NCI-H82 treated with DMSO at 0.1 percent for 48 hours (cell line): ENCODE measurements around the gene EPS15.

Experiments
- DNase-seq: peaks from one replicate; lab custom pipeline; 2025; ENCODE audit not compliant: unreplicated experiment; lab: John Stamatoyannopoulos, UW

EPS15 gene

GRCh38 chr1:51322417-51323101 is 196.5 kb downstream of the EPS15 start:
- DNase-seq: no peak

DNA sequence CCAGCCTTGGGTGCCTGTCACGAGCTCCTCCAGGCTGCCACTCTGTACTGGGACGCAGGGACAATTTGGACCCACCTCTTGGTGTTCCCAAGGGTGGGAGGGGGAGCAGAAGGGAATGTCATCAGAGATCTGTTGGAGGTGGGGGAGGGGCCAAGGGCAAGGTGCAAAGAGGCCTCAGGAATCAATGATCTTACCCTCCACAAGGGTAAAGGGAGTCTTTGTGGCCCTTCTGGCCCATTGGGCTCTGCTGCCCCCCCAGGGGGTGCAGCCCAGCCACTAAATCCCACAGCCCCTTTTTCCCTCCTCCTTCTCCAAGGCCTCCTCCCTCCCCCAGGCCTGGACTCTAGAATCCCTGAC is 197.2 kb downstream of the EPS15 start:
- DNase-seq: no peak

- no peak for DNase-seq
Observed at GRCh38 chr1:51320967-51321923, 197.8 kb downstream of the EPS15 start.

DNA sequence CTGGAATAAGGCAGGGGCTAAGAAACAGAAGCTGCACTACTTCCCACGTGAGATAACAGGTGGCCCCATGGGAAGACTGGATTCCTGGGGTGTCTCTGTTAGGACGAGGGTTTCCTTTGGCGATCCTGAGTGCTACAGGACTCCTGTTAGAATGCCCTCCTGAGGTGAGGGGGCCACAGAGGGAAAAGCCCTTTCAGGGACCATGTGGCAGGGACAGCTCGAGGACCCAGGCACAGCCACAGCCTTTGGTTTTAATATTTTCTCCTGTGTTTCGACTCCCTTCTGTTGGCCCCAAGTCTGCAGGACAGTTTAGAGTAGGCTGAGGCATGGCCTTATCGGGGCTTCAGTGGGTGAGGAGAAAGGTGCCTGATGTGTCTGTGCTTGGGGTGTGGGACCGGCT is 201.3 kb downstream of the EPS15 start:
- DNase-seq: no peak

GRCh38 chr1:51316846-51317120 is 202.3 kb downstream of the EPS15 start:
- no peak for DNase-seq

DNA sequence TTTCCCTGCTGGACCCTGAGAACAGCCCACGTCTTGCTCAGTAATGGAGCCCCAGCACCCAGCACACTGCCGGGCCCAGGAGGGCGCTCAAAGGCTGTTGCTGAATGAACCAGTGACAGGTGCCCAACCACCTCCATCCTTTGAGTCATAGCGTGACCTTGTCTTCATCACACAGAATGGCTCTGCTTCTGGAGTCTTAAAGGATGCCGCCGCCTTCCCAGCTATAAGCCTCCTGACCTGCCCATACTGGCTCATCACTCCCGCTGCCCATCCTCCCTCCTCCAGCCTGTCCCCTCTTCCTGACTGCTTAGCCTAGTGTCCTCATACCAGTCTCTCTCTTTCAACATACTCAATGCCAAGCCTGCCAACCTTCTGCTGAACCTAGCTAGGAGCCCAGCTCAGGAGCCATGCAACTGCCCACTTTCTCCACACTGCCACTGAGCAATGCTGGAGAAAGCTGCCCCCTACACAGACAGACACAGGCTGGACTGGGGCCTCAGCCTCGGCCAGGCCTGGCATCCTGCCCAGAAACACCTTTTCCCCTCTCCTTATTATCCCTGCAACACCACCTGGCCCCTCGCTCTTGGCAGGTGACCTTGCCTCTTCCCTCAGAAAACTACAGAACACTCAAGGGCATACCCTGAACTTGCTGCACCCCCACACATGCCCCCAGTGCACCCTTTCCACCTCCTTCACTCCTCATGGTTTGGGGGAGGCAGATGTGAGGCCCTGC is 202.8 kb downstream of the EPS15 start:
- no peak for DNase-seq

DNA sequence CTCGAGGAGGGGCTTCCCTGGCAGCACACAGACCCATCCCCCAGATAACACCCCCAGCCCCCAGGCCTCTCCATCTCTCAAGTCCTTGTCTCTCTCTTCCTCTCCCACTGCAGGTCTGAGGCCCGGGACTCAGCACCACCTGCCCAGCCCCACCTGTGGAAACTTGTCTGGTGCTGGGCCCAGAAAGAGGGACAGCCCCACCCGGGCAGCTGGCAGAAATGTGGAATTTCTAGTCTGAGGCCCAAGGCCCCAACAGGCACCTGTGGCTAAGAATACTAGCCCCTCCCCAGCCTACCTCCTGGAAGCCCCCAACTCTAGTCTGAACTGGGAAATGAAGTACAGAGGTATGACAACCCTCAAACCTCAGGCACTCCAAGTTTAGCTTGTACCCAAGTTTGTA is 204.1 kb downstream of the EPS15 start:
- no peak for DNase-seq

GRCh38 chr1:51313961-51314777 is 204.9 kb downstream of the EPS15 start:
- DNase-seq: no peak

DNA sequence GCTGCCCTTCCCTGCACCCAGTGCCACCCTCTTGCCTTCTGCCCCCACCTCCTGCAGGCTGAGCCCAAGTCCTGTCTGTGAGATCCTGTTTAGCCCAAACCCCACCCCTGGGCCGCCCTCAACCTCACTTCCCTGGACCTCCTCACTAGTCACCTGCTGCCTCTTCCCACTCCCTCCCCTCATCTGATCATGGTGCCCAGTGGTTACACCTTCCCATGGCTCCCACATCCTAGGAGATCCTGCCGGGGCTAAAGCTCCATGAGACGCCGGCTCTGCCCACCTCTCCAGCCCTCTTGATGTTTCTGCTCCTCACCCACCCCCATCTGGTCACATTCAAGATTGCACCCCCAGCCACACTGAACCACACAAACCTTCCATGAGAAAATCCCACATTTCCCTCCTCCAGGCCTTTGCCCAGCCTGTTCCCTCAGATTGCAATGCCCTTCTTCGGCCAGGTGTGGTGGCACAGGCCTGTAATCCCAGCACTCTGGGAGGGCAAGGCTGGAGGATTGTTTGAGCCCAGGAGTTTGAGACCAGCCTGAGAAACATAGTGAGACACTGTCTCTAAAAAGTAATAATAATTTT is 205.7 kb downstream of the EPS15 start:
- no peak for DNase-seq

- DNase-seq: no peak
Observed at GRCh38 chr1:51312718-51313117, 206.3 kb downstream of the EPS15 start.

DNA sequence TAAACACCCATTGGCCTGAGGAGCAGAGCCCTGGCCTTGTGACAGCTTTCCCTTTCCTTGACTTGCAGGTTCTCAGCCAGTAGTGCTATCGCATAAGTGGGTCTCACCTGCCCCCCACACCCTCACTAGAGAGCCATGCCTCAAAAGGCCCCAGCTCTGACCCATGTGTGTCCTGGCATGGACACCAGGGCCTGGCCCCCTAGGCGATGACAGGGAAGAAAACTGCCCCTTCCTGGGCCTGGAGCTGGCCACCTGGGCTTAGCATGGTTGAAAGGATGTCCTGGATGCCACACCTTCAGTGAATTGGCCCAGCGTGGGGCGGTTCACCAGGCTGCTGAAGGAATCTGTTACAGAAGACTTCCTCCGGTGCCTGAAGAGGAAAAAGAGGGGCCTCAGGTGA is 207.2 kb downstream of the EPS15 start:
- DNase-seq: no peak

DNA sequence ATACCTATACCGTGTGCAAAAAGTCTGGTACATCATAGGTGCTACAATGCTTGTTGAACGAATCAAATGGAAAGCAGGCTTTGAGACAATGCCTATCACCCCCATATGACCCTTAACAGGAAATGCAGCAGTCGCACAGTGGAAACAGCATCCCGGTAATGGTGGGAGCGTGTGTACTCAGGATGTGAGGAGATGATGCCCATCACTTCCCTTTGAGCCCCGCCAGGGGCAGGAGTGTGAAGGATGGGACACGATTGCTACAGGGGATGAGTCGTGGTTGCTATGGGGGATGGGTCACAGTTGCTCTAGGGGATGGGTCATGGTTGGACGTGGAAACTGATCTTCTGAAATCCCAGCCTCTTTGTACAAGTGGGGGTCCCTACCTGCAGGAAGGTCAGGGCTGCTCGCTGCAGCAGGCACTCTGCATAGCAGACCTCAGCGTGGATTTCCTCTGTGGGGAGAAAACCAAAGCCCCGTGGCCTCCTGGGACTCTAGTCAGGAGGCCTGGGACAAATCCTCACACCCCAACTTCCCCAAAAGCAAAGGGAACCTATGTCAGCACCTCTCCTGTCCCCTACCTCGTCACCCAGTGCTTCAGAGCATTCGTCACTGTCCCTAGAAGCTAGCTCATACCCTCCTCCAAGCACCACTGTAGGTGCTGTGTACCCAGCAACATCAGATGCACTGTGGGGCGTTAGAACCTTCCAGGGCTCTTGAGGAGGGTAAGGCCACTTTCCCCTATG is 208.0 kb downstream of the EPS15 start:
- no peak for DNase-seq

DNA sequence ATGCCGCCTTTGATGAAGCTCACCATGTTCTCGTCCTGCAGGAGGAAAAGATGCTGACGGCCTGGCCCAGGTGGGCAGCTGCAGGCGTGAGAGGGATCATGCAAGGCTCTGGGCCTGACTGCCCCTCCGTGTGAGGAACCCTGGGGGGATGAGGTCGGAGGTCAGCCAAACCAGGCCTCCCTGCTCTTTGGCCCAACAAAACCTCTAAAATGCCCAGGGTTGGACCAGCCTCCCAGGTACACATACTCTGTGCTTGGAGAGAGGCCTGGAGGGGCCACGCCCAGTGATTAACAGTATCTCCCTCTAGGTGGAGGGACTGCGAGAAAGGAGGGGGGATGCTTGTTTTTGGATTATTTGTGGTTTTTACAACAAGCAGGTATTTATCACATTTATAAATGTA is 209.8 kb downstream of the EPS15 start:
- no peak for DNase-seq

- DNase-seq: no peak
Observed at GRCh38 chr1:51308636-51309035, 210.4 kb downstream of the EPS15 start.

- DNase-seq: no peak
Observed at GRCh38 chr1:51306950-51307349, 212.1 kb downstream of the EPS15 start.

DNA sequence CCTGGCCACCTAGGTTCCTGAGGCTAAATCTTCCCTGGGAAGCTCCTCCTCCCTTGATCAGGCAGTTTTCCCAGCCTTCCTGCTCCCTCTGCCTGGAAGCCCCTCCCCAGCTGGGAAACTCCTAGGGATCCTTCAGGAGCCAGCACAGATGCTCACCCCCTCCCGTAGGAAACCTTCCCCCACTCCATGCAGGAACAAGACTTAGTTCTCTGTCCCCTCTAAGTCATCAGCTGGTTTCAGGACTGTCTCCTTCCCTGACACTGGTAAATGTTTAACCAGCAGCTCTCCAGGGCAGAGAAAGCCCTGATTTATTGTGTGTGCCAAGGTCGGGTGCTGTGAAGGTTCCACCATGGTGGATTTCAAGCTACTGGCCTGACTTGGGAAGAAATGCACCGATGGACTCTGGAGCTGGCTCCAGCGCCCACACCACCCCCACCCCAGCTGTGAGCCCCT is 213.7 kb downstream of the EPS15 start:
- DNase-seq: no peak

DNA sequence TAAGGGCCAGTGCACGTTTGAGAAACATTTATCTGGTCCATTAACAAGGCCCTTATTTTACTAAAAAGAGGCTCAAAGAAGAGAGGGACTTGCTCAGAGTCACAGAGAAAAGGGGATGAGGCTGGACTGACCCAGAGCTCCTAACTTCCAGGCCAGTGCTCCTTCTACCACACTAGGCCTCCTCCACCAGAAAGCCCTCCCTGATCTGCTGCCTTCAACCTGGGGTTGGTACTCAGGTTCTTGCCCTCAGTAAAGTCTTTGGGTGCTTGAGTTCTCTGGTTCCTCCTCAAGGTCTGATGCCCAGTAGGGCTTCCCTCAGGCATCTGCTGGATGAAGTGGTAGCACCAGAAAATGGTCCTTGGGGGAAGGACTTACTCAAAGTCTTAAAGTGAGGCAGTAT is 214.7 kb downstream of the EPS15 start:
- DNase-seq: no peak
